ENCODE results near the gene GP1BB.
"Not testable (repeated sequence)": the region's sequence is repeated elsewhere in the genome, so short reads cannot be mapped to it uniquely, and the experiment has no call there.

GP1BB gene

GRCh38 chr22:19723232-19723982, at the start of gene GP1BB:
GP1BB (plus strand) TSS chr22:19723539; CDS start chr22:19723570, 31 bp downstream.
- DNase-seq, result no peak

- DNase-seq, result no peak
These were observed 49.7 kb upstream of the GP1BB start for GRCh38 chr22:19673660-19674059.

- DNase-seq, result no peak
These were observed 49.0 kb upstream of the GP1BB start for GRCh38 chr22:19674129-19674928.

- DNase-seq, result no peak
These were observed 48.4 kb upstream of the GP1BB start for GRCh38 chr22:19674929-19675253.

GRCh38 chr22:19675428-19675827, 47.9 kb upstream of the GP1BB start:
- DNase-seq, result no peak

GRCh38 chr22:19676437-19676836, 46.9 kb upstream of the GP1BB start:
- DNase-seq, result not testable (repeated sequence)

GRCh38 chr22:19678949-19679521, 44.3 kb upstream of the GP1BB start:
- DNase-seq, result no peak

- no peak for DNase-seq
These were observed 43.7 kb upstream of the GP1BB start for GRCh38 chr22:19679522-19680101.

- DNase-seq, result no peak
These were observed 43.0 kb upstream of the GP1BB start for GRCh38 chr22:19680287-19680881.

- DNase-seq, result no peak
These were observed 42.2 kb upstream of the GP1BB start for GRCh38 chr22:19680911-19681862.

- DNase-seq, result no peak
These were observed 41.5 kb upstream of the GP1BB start for GRCh38 chr22:19681863-19682245.

GRCh38 chr22:19686946-19687345, 36.4 kb upstream of the GP1BB start:
- no peak for DNase-seq

- no peak for DNase-seq
These were observed 35.6 kb upstream of the GP1BB start for GRCh38 chr22:19687561-19688300.

- no peak for DNase-seq
These were observed 34.7 kb upstream of the GP1BB start for GRCh38 chr22:19688301-19689290.

- no peak for DNase-seq
These were observed 33.9 kb upstream of the GP1BB start for GRCh38 chr22:19689408-19689807.

- no peak for DNase-seq
These were observed 32.2 kb upstream of the GP1BB start for GRCh38 chr22:19691007-19691720.

- no peak for DNase-seq
These were observed 31.5 kb upstream of the GP1BB start for GRCh38 chr22:19691721-19692341.

GRCh38 chr22:19693581-19693980, 29.8 kb upstream of the GP1BB start:
- no peak for DNase-seq

All from NCI-H187 treated with DMSO at 0.1 percent for 48 hours (cell line).